OCI-LY1 (cell line): Measurements from ENCODE around the gene HOXD4.

Source experiments
- H2AFZ ChIP-seq: fragments of 200-600 bp; sonication (generic), shearing (Covaris generic); 2 replicates; pipeline ENCODE4 v1.6.0; 2014; ENCODE audit warnings: antibody characterized with exemption, mild to moderate bottlenecking, low read length
- H3F3A ChIP-seq: fragments of 200-600 bp; sonication (generic), shearing (Covaris generic); 2 replicates; pipeline ENCODE4 v1.6.0; 2014; ENCODE audit warnings: mild to moderate bottlenecking, antibody characterized with exemption, low read length, moderate library complexity; ENCODE audit not compliant: insufficient read depth
- H3K27ac ChIP-seq: fragments of 200-600 bp; sonication (generic); 2 replicates; pipeline ENCODE4 v1.5.1; 2014; ENCODE audit warnings: low read length, mixed run types, mild to moderate bottlenecking, low read depth; ENCODE audit not compliant: poor library complexity, severe bottlenecking
- H3K27me3 ChIP-seq: fragments of 200-600 bp; sonication (generic); 2 replicates; pipeline ENCODE4 v1.6.0; 2014; ENCODE audit warnings: antibody characterized with exemption, mild to moderate bottlenecking, low read length, moderate library complexity; ENCODE audit not compliant: insufficient read depth
- H3K36me3 ChIP-seq: fragments of 200-600 bp; sonication (generic); 2 replicates; pipeline ENCODE4 v1.6.1; 2014; ENCODE audit warnings: mild to moderate bottlenecking, antibody characterized with exemption, low read length, moderate library complexity, mixed read lengths; ENCODE audit not compliant: insufficient read depth
- H3K4me1 ChIP-seq: fragments of 200-600 bp; sonication (generic); 2 replicates; pipeline ENCODE4 v1.5.1; 2014; ENCODE audit warnings: mild to moderate bottlenecking, low read length, moderate library complexity; ENCODE audit not compliant: insufficient read depth, severe bottlenecking
- H3K4me2 ChIP-seq: fragments of 200-600 bp; sonication (generic), shearing (Covaris generic); 2 replicates; pipeline ENCODE4 v1.6.1; 2014; ENCODE audit warnings: low read length
- H3K4me3 ChIP-seq: fragments of 200-600 bp; sonication (generic); 2 replicates; pipeline ENCODE4 v1.5.1; 2014; ENCODE audit warnings: low read length, low read depth, mild to moderate bottlenecking, mixed read lengths; ENCODE audit not compliant: poor library complexity, severe bottlenecking
- H3K79me2 ChIP-seq: fragments of 200-600 bp; shearing (Covaris generic); 2 replicates; pipeline ENCODE4 v1.6.1; 2016; ENCODE audit warnings: mixed run types, low read length, mixed read lengths; ENCODE audit not compliant: insufficient read depth
- H3K9ac ChIP-seq: fragments of 200-600 bp; sonication (generic), shearing (Covaris generic); 2 replicates; pipeline ENCODE4 v1.6.1; 2014; ENCODE audit warnings: mild to moderate bottlenecking, low read length, mixed read lengths
- H3K9me2 ChIP-seq: fragments of 200-600 bp; sonication (generic), shearing (Covaris generic); 2 replicates; pipeline ENCODE4 v1.6.1; 2014; ENCODE audit warnings: low read depth, mild to moderate bottlenecking, low read length, mixed read lengths
- H3K9me3 ChIP-seq: fragments of 200-600 bp; shearing (Covaris generic); 2 replicates; pipeline ENCODE4 v1.6.1; 2014; ENCODE audit warnings: low read length, mixed read lengths
- H4K20me1 ChIP-seq: fragments of 200-600 bp; sonication (generic), shearing (Covaris generic); 2 replicates; pipeline ENCODE4 v1.6.0; 2016; ENCODE audit warnings: mild to moderate bottlenecking, low read length; ENCODE audit not compliant: insufficient read depth
- CTCF ChIP-seq: fragments of 200-600 bp; sonication (generic), shearing (Covaris generic); IDR thresholded peaks from 2 replicates; pipeline ENCODE4 v1.5.1; 2017; ENCODE audit warnings: mild to moderate bottlenecking, antibody characterized with exemption, low read length, moderate library complexity, mixed read lengths
- EZH2 ChIP-seq: fragments of 200-600 bp; sonication (generic), shearing (Covaris generic); IDR thresholded peaks from 2 replicates; pipeline ENCODE4 v1.8.0; 2017; ENCODE audit warnings: borderline replicate concordance, mixed run types, mild to moderate bottlenecking, antibody characterized with exemption, low read length, moderate library complexity, mixed read lengths

The HOXD4 gene

GRCh38 chr2:176171351-176172006 is 20.1 kb downstream of the HOXD4 start:
- Histone ChIP-seq H3K9ac (no peak overlapping the region), H3K9me3 (no peaks in the 10 kb centered on the region), H3F3A (no peaks in the 10 kb centered on the region), H3K27me3 (peaks cover 5% of the 10 kb centered on the region; the same call in 1 of the 2 replicates), H3K9me2 (no peaks in the 10 kb centered on the region), H4K20me1 (no peaks in the 10 kb centered on the region), H3K4me1 (peaks cover 4% of the 10 kb centered on the region), H3K4me2 (no peak overlapping the region), H3K27ac (no peak overlapping the region), H2AFZ (no peak overlapping the region), H3K79me2 (no peaks in the 10 kb centered on the region), H3K4me3 (no peak overlapping the region), H3K36me3 (no peaks in the 10 kb centered on the region)
- TF ChIP-seq EZH2 (no peak), CTCF (no peak)

- Histone ChIP-seq H3K9ac (no peak overlapping the region), H3K4me2 (no peak overlapping the region), H4K20me1 (no peaks in the 10 kb centered on the region), H3K9me2 (no peaks in the 10 kb centered on the region), H3K27me3 (peaks cover 8% of the 10 kb centered on the region; the same call in 1 of the 2 replicates), H3K9me3 (no peaks in the 10 kb centered on the region), H3K79me2 (no peaks in the 10 kb centered on the region), H3F3A (no peaks in the 10 kb centered on the region), H3K36me3 (no peaks in the 10 kb centered on the region), H2AFZ (no peak overlapping the region), H3K4me1 (peaks cover 4% of the 10 kb centered on the region), H3K4me3 (no peak overlapping the region), H3K27ac (no peak overlapping the region)
- TF ChIP-seq CTCF (no peak), EZH2 (no peak)
Measured at GRCh38 chr2:176172007-176172894, 20.9 kb downstream of the HOXD4 start.

GRCh38 chr2:176172895-176173566 is 21.7 kb downstream of the HOXD4 start:
- TF ChIP-seq CTCF (no peak), EZH2 (no peak)
- Histone ChIP-seq H3K9me2 (no peaks in the 10 kb centered on the region), H3K4me2 (no peak overlapping the region), H3K9ac (no peak overlapping the region), H3K4me1 (peaks cover 4% of the 10 kb centered on the region), H3K4me3 (no peak overlapping the region), H3K36me3 (no peaks in the 10 kb centered on the region), H3K9me3 (no peaks in the 10 kb centered on the region), H3K27ac (no peak overlapping the region), H3K27me3 (peaks cover 8% of the 10 kb centered on the region; the same call in 1 of the 2 replicates), H3K79me2 (no peaks in the 10 kb centered on the region), H2AFZ (no peak overlapping the region), H3F3A (no peaks in the 10 kb centered on the region), H4K20me1 (no peaks in the 10 kb centered on the region)
